ENCODE results near the gene PRC1.

- TF ChIP-seq, protein P1, sequence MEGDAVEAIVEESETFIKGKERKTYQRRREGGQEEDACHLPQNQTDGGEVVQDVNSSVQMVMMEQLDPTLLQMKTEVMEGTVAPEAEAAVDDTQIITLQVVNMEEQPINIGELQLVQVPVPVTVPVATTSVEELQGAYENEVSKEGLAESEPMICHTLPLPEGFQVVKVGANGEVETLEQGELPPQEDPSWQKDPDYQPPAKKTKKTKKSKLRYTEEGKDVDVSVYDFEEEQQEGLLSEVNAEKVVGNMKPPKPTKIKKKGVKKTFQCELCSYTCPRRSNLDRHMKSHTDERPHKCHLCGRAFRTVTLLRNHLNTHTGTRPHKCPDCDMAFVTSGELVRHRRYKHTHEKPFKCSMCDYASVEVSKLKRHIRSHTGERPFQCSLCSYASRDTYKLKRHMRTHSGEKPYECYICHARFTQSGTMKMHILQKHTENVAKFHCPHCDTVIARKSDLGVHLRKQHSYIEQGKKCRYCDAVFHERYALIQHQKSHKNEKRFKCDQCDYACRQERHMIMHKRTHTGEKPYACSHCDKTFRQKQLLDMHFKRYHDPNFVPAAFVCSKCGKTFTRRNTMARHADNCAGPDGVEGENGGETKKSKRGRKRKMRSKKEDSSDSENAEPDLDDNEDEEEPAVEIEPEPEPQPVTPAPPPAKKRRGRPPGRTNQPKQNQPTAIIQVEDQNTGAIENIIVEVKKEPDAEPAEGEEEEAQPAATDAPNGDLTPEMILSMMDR (IDR thresholded peaks at IDR 0.05; ENCODE audit: insufficient read depth, low read length, poor library complexity, severe bottlenecking) = no peak
- TF ChIP-seq EZH2phosphoT487 (conservative IDR thresholded peaks at IDR 0.05; ENCODE audit: low read length) = no peak
Measured at GRCh38 chr15:90955624-90956273, 38.6 kb downstream of the PRC1 start.

Measured in SU-DHL-6 (cell line).